Measurements from ENCODE around the gene RNU6-1. TPM values are rescaled to one million over a fixed set of nuclear protein-coding genes. Genes with fewer than 3 reads are reported as not detected.

Gene RNU6-1
- total RNA-seq, 1 donor from 2014 or later = not detected

GRCh38 chr15:67828969-67829646 is 10.7 kb downstream of the RNU6-1 start:
- Histone ChIP-seq H3K36me3 (ENCODE audit: control insufficient read depth in 3 of 3, insufficient read depth in 3 of 3, low read length in 3 of 3) (no peaks in the 10 kb centered on the region), H3K27me3 (ENCODE audit: control insufficient read depth in 3 of 3, insufficient read depth in 3 of 3, low read length in 3 of 3) (peaks cover 85 to 96% (median 91%) of the 10 kb centered on the region in 3 donors), H3K4me3 (ENCODE audit: low read length in 3 of 3) (no peak overlapping the region), H3K9me3 (ENCODE audit: control insufficient read depth in 3 of 3, low read length in 3 of 3) (no peaks in the 10 kb centered on the region), H3K9ac (ENCODE audit: low read depth in 1 of 3, low read length in 3 of 3) (no peak overlapping the region), H3K4me1 (ENCODE audit: control insufficient read depth in 3 of 3, insufficient read depth in 3 of 3, low read length in 3 of 3) (peaks cover 16 to 35% (median 26%) of the 10 kb centered on the region in 3 donors), H3K27ac (ENCODE audit: low read depth, low read length) (no peak overlapping the region)

GRCh38 chr15:67828278-67828968 is 11.4 kb downstream of the RNU6-1 start:
- no peak overlapping the region for H3K27ac ChIP-seq (ENCODE audit: low read depth, low read length)
- H3K27me3 ChIP-seq (ENCODE audit: control insufficient read depth in 3 of 3, insufficient read depth in 3 of 3, low read length in 3 of 3) = peaks cover 87 to 96% (median 91%) of the 10 kb centered on the region in 3 donors
- H3K4me3 ChIP-seq (ENCODE audit: low read length in 3 of 3) = no peak overlapping the region

GRCh38 chr15:67827562-67828277 is 12.1 kb downstream of the RNU6-1 start:
- Histone ChIP-seq H3K27me3 (ENCODE audit: control insufficient read depth in 3 of 3, insufficient read depth in 3 of 3, low read length in 3 of 3) (peaks cover 82 to 96% (median 91%) of the 10 kb centered on the region in 3 donors), H3K9me3 (ENCODE audit: control insufficient read depth in 3 of 3, low read length in 3 of 3) (no peaks in the 10 kb centered on the region), H3K36me3 (ENCODE audit: control insufficient read depth in 3 of 3, insufficient read depth in 3 of 3, low read length in 3 of 3) (no peaks in the 10 kb centered on the region), H3K9ac (ENCODE audit: low read depth in 1 of 3, low read length in 3 of 3) (no peak overlapping the region), H3K4me1 (ENCODE audit: control insufficient read depth in 3 of 3, insufficient read depth in 3 of 3, low read length in 3 of 3) (peaks cover 9 to 29% (median 19%) of the 10 kb centered on the region in 3 donors), H3K4me3 (ENCODE audit: low read length in 3 of 3) (no peak overlapping the region), H3K27ac (ENCODE audit: low read depth, low read length) (no peak overlapping the region)

More at GRCh38 chr15:67828278-67828968, 11.4 kb downstream of the RNU6-1 start:
- Histone ChIP-seq H3K9ac (ENCODE audit: low read depth in 1 of 3, low read length in 3 of 3) (no peak overlapping the region), H3K4me1 (ENCODE audit: control insufficient read depth in 3 of 3, insufficient read depth in 3 of 3, low read length in 3 of 3) (peaks cover 9 to 32% (median 23%) of the 10 kb centered on the region in 3 donors), H3K9me3 (ENCODE audit: control insufficient read depth in 3 of 3, low read length in 3 of 3) (no peaks in the 10 kb centered on the region), H3K36me3 (ENCODE audit: control insufficient read depth in 3 of 3, insufficient read depth in 3 of 3, low read length in 3 of 3) (no peaks in the 10 kb centered on the region)

GRCh38 chr15:67826717-67827561 is 12.9 kb downstream of the RNU6-1 start:
- H3K27me3 ChIP-seq (ENCODE audit: control insufficient read depth in 3 of 3, insufficient read depth in 3 of 3, low read length in 3 of 3) = peaks cover 82 to 96% (median 91%) of the 10 kb centered on the region in 3 donors
- no peaks in the 10 kb centered on the region for H3K9me3 ChIP-seq (ENCODE audit: control insufficient read depth in 3 of 3, low read length in 3 of 3)
- no peak overlapping the region for H3K4me3 ChIP-seq (ENCODE audit: low read length in 3 of 3)
- no peak overlapping the region for H3K27ac ChIP-seq (ENCODE audit: low read depth, low read length)
- no peak overlapping the region for H3K9ac ChIP-seq (ENCODE audit: low read depth in 1 of 3, low read length in 3 of 3)
- no peaks in the 10 kb centered on the region for H3K36me3 ChIP-seq (ENCODE audit: control insufficient read depth in 3 of 3, insufficient read depth in 3 of 3, low read length in 3 of 3)
- H3K4me1 ChIP-seq (ENCODE audit: control insufficient read depth in 3 of 3, insufficient read depth in 3 of 3, low read length in 3 of 3) = peaks cover 12 to 34% (median 21%) of the 10 kb centered on the region in 3 donors

GRCh38 chr15:67825881-67826716 is 13.7 kb downstream of the RNU6-1 start:
- peaks cover 12 to 34% (median 23%) of the 10 kb centered on the region in 3 donors for H3K4me1 ChIP-seq (ENCODE audit: control insufficient read depth in 3 of 3, insufficient read depth in 3 of 3, low read length in 3 of 3)
- H3K4me3 ChIP-seq (ENCODE audit: low read length in 3 of 3) = no peak overlapping the region
- no peaks in the 10 kb centered on the region for H3K9me3 ChIP-seq (ENCODE audit: control insufficient read depth in 3 of 3, low read length in 3 of 3)
- no peak overlapping the region for H3K9ac ChIP-seq (ENCODE audit: low read depth in 1 of 3, low read length in 3 of 3)
- no peaks in the 10 kb centered on the region for H3K36me3 ChIP-seq (ENCODE audit: control insufficient read depth in 3 of 3, insufficient read depth in 3 of 3, low read length in 3 of 3)
- H3K27ac ChIP-seq (ENCODE audit: low read depth, low read length) = no peak overlapping the region
- peaks cover 84 to 96% (median 92%) of the 10 kb centered on the region in 3 donors for H3K27me3 ChIP-seq (ENCODE audit: control insufficient read depth in 3 of 3, insufficient read depth in 3 of 3, low read length in 3 of 3)

- H3K9ac ChIP-seq (ENCODE audit: low read depth in 1 of 3, low read length in 3 of 3) = no peak within 1 kb of the TSS
- H3K27me3 ChIP-seq (ENCODE audit: control insufficient read depth in 3 of 3, insufficient read depth in 3 of 3, low read length in 3 of 3) = peaks cover 86 to 96% (median 92%) of the 10 kb centered on the region in 3 donors
- no peaks in the 10 kb centered on the region for H3K36me3 ChIP-seq (ENCODE audit: control insufficient read depth in 3 of 3, insufficient read depth in 3 of 3, low read length in 3 of 3)
- no peak within 1 kb of the TSS for H3K27ac ChIP-seq (ENCODE audit: low read depth, low read length)
- H3K4me3 ChIP-seq (ENCODE audit: low read length in 3 of 3) = peak within 1 kb of the TSS in 2 of 3 donors; percentile 13 to 49
- peaks cover 12 to 34% (median 27%) of the 10 kb centered on the region in 3 donors for H3K4me1 ChIP-seq (ENCODE audit: control insufficient read depth in 3 of 3, insufficient read depth in 3 of 3, low read length in 3 of 3)
- no peaks in the 10 kb centered on the region for H3K9me3 ChIP-seq (ENCODE audit: control insufficient read depth in 3 of 3, low read length in 3 of 3)
Measured at GRCh38 chr15:67824976-67825880, 14.6 kb downstream of the RNU6-1 start, which contains the start of gene SKOR1. TSS of gene SKOR1 (plus strand) at chr15:67825509. CDS start at chr15:67825603, 94 bp downstream.

GRCh38 chr15:67824197-67824968 is 15.5 kb downstream of the RNU6-1 start:
- H3K9me3 ChIP-seq (ENCODE audit: control insufficient read depth in 3 of 3, low read length in 3 of 3) = no peaks in the 10 kb centered on the region
- H3K9ac ChIP-seq (ENCODE audit: low read depth in 1 of 3, low read length in 3 of 3) = no peak overlapping the region
- H3K4me3 ChIP-seq (ENCODE audit: low read length in 3 of 3) = no peak overlapping the region
- peaks cover 12 to 34% (median 27%) of the 10 kb centered on the region in 3 donors for H3K4me1 ChIP-seq (ENCODE audit: control insufficient read depth in 3 of 3, insufficient read depth in 3 of 3, low read length in 3 of 3)
- no peak overlapping the region for H3K27ac ChIP-seq (ENCODE audit: low read depth, low read length)
- H3K27me3 ChIP-seq (ENCODE audit: control insufficient read depth in 3 of 3, insufficient read depth in 3 of 3, low read length in 3 of 3) = peaks cover 90 to 97% (median 93%) of the 10 kb centered on the region in 3 donors
- no peaks in the 10 kb centered on the region for H3K36me3 ChIP-seq (ENCODE audit: control insufficient read depth in 3 of 3, insufficient read depth in 3 of 3, low read length in 3 of 3)
